ENCODE results near the gene S100A7A.

GRCh38 chr1:153420306-153420705 is 4.0 kb downstream of the S100A7A start:
- TF ChIP-seq, protein P1, sequence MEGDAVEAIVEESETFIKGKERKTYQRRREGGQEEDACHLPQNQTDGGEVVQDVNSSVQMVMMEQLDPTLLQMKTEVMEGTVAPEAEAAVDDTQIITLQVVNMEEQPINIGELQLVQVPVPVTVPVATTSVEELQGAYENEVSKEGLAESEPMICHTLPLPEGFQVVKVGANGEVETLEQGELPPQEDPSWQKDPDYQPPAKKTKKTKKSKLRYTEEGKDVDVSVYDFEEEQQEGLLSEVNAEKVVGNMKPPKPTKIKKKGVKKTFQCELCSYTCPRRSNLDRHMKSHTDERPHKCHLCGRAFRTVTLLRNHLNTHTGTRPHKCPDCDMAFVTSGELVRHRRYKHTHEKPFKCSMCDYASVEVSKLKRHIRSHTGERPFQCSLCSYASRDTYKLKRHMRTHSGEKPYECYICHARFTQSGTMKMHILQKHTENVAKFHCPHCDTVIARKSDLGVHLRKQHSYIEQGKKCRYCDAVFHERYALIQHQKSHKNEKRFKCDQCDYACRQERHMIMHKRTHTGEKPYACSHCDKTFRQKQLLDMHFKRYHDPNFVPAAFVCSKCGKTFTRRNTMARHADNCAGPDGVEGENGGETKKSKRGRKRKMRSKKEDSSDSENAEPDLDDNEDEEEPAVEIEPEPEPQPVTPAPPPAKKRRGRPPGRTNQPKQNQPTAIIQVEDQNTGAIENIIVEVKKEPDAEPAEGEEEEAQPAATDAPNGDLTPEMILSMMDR (conservative IDR thresholded peaks at IDR 0.05) = no peak
- TF ChIP-seq ZFX (IDR thresholded peaks at IDR 0.05) = no peak
